K562 (cell line): ENCODE results near the gene SMARCA4. TPM values are rescaled to one million over a fixed set of nuclear protein-coding genes. Genes with fewer than 3 reads are reported as not detected.

ENCODE experiments used
- CTCF ChIP-seq, 3 experiments: IDR thresholded peaks in 2 of 3; conservative IDR thresholded peaks in 1 of 3; 2 replicates each; pipeline ENCODE4 v1.5.1; 2011 to 2012; ENCODE audit warnings: low read length in 3 of 3, mild to moderate bottlenecking in 3 of 3, control low read depth in 2 of 3, improper control_type of control experiment in 1 of 3, inconsistent platforms in 1 of 3, low read depth in 1 of 3, mixed read lengths in 1 of 3, moderate library complexity in 1 of 3; ENCODE audit not compliant: insufficient read depth in 2 of 3
- EP400 ChIP-seq: fragments of 450-650 bp; IDR thresholded peaks from 2 replicates; pipeline ENCODE4 v1.6.1; 2017; ENCODE audit warnings: antibody characterized with exemption, mild to moderate bottlenecking, moderate library complexity
- HNRNPH1 ChIP-seq: fragments of 200-400 bp; formaldehyde crosslinking; optimal IDR thresholded peaks from 2 replicates; pipeline ENCODE3; 2017; ENCODE audit warnings: low read depth, mild to moderate bottlenecking, low read length, moderate library complexity
- ILK ChIP-seq: fragments of 450-650 bp; IDR thresholded peaks from 2 replicates; pipeline ENCODE4 v1.6.1; 2016; ENCODE audit warnings: missing genetic modification characterization, low read depth, mild to moderate bottlenecking, missing compliant biosample characterization, moderate library complexity, borderline replicate concordance
- MCM5 ChIP-seq: fragments of 450-650 bp; IDR thresholded peaks from 2 replicates; pipeline ENCODE4 v1.6.1; 2016; ENCODE audit warnings: low read depth
- POLR2G ChIP-seq: fragments of 200-400 bp; formaldehyde crosslinking; IDR thresholded peaks from 2 replicates; pipeline ENCODE4 v1.6.1; 2017; ENCODE audit warnings: low read depth, mild to moderate bottlenecking, antibody characterized with exemption, low read length, moderate library complexity
- PTRF ChIP-seq: fragments of 450-650 bp; IDR thresholded peaks from 2 replicates; pipeline ENCODE4 v1.6.1; 2016; ENCODE audit warnings: mild to moderate bottlenecking, missing genetic modification characterization, missing compliant biosample characterization
- SMAD4 ChIP-seq: fragments of 250-450 bp; sonication (Bioruptor Pico); conservative IDR thresholded peaks from 2 replicates; pipeline ENCODE4 v1.8.0; 2021; ENCODE audit warnings: inconsistent platforms, mild to moderate bottlenecking, moderate library complexity
- SMARCA4 ChIP-seq: fragments of 450-650 bp; IDR thresholded peaks from 2 replicates; pipeline ENCODE4 v1.6.1; 2016
- ZBTB33 ChIP-seq: sonication (generic); formaldehyde crosslinking; IDR thresholded peaks from 2 replicates; pipeline ENCODE4 v1.8.1; 2023; ENCODE audit warnings: mild to moderate bottlenecking, missing genetic modification reagents
- ZNF124 ChIP-seq: sonication (generic); formaldehyde crosslinking; IDR thresholded peaks from 2 replicates; pipeline ENCODE4 v1.8.1; 2022; ENCODE audit warnings: missing genetic modification reagents
- polyA plus RNA-seq, 8 experiments: library from polyadenylated mRNA; depleted of rRNA in 4 of 8; stranded (reverse) in 5 of 8; unstranded in 3 of 8; fragments of >200 nt; fragmentation: Nextera tagmentation in 2 of 8; fragmentation: Illumina TruSeq in 1 of 8; extraction: Ambion mirVana in 2 of 8; extraction: Trizol in 1 of 8; gene quantifications; 2 replicates each; pipeline versions ENCODE4 v1.2.1 to v1.2.3, GENCODE V29; 2011 to 2014; ENCODE audit warnings: inconsistent platforms in 1 of 8, missing spikeins in 1 of 8
- total RNA-seq, 7 experiments: library from RNA; depleted of rRNA in 6 of 7; stranded (reverse); fragments of >200 nt in 6 of 7; fragmentation: Illumina TruSeq in 2 of 7; extraction: Trizol in 2 of 7; gene quantifications; 2 replicates each; pipeline versions ENCODE4 v1.2.1 to v1.2.3, GENCODE V29; 2011 to 2021; ENCODE audit warnings: low replicate concordance in 1 of 7

The SMARCA4 gene
- total and polyA plus RNA-seq, 9 of the 15 experiments (the other 6 are each of a cell fraction or from before 2014, with no cell fraction given): 19.3 to 207 (median 52.1) TPM

- TF ChIP-seq HNRNPH1 (no peak), ZBTB33 (peak; percentile 41; the same call in 1 of the 2 replicates), POLR2G (peak; percentile 53), MCM5 (no peak), PTRF (tag) (no peak), ILK (tag) (no peak), ZNF124 (CRISPR knock-in tag) (no peak), CTCF (IDR thresholded peaks at IDR 0.05 in 2 of 3, conservative IDR thresholded peaks at IDR 0.05 in 1 of 3; ENCODE audit: insufficient read depth in 2 of 3, low read depth in 1 of 3, low read length in 3 of 3) (peak in 1 of 3 experiments; percentile 25; a peak in 1 of 6 replicates), SMARCA4 (no peak), SMAD4 (CRISPR knock-in tag) (no peak), EP400 (no peak)
Observed at GRCh38 chr19:11024259-11024658, 63.4 kb downstream of the SMARCA4 start (continued).
